ENCODE measurements around the gene ERFE. TPM values are rescaled to one million over a fixed set of nuclear protein-coding genes. Genes with fewer than 3 reads are reported as not detected.
A peak's percentile ranks its signal among the peaks of the same experiment; 100 is the strongest.

The ERFE gene
- polyA plus RNA-seq, 1 of the 3 experiments (the other 2 are of a cell fraction) = 1.3 TPM

- Histone ChIP-seq H3K4me2 (no peak overlapping the region), H3K4me1 (ENCODE audit: control insufficient read depth in 1 of 2, insufficient read depth in 2 of 2, low read depth in 1 of 2, low read length in 1 of 2) (peaks cover 15 to 22% of the 10 kb centered on the region in 2 experiments; a peak in 3 of 4 replicates), H2AFZ (ENCODE audit: low read depth) (no peak overlapping the region), H3K79me2 (ENCODE audit: insufficient read depth) (no peaks in the 10 kb centered on the region), H3K9me3 (no peaks in the 10 kb centered on the region), H3K9ac (no peak overlapping the region), H3K4me3 (ENCODE audit: low read depth in 2 of 2, low read length in 1 of 2) (no peak overlapping the region), H3F3A (replicated peaks; ENCODE audit: insufficient read depth) (peaks cover 29% of the 10 kb centered on the region), H4K20me1 (ENCODE audit: insufficient read depth) (no peaks in the 10 kb centered on the region), H3K36me3 (replicated peaks in 1 of 2; ENCODE audit: control insufficient read depth in 1 of 2, insufficient read depth in 2 of 2, low read length in 1 of 2) (peaks cover 16 to 69% of the 10 kb centered on the region in 2 experiments), H3K9me2 (no peaks in the 10 kb centered on the region), H3K27ac (ENCODE audit: low read depth in 2 of 2, low read length in 1 of 2) (peak overlapping the region in 1 of 2 experiments; percentile 96; a peak in 2 of 4 replicates), H3K27me3 (ENCODE audit: insufficient read depth) (no peaks in the 10 kb centered on the region)
- TF ChIP-seq NRF1 (IDR thresholded peaks at IDR 0.05; ENCODE audit: low read depth, low read length) (no peak), PBX3 (IDR thresholded peaks at IDR 0.05) (no peak), USF2 (IDR thresholded peaks at IDR 0.05; ENCODE audit: borderline replicate concordance, low read depth, low read length) (no peak)
- TF ChIP-seq, protein P1, sequence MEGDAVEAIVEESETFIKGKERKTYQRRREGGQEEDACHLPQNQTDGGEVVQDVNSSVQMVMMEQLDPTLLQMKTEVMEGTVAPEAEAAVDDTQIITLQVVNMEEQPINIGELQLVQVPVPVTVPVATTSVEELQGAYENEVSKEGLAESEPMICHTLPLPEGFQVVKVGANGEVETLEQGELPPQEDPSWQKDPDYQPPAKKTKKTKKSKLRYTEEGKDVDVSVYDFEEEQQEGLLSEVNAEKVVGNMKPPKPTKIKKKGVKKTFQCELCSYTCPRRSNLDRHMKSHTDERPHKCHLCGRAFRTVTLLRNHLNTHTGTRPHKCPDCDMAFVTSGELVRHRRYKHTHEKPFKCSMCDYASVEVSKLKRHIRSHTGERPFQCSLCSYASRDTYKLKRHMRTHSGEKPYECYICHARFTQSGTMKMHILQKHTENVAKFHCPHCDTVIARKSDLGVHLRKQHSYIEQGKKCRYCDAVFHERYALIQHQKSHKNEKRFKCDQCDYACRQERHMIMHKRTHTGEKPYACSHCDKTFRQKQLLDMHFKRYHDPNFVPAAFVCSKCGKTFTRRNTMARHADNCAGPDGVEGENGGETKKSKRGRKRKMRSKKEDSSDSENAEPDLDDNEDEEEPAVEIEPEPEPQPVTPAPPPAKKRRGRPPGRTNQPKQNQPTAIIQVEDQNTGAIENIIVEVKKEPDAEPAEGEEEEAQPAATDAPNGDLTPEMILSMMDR (IDR thresholded peaks at IDR 0.05) = no peak
- ChIA-PET CTCF (no interaction called here), POLR2A (no interaction called here)
- 96% methylated on average over 9 of the region's 9 CpGs for WGBS (ENCODE audit: low lambda C conversion rate)
- DNase-seq = no peak
Observed at GRCh38 chr2:238171575-238172187, 12.9 kb downstream of the ERFE start.

- no peak overlapping the region for H3K9ac ChIP-seq
- H3K4me2 ChIP-seq = no peak overlapping the region
- peaks cover 31% of the 10 kb centered on the region for H3F3A ChIP-seq (replicated peaks; ENCODE audit: insufficient read depth)
- H4K20me1 ChIP-seq (ENCODE audit: insufficient read depth) = no peaks in the 10 kb centered on the region
- POLR2A ChIA-PET = no interaction called here
- H3K27me3 ChIP-seq (ENCODE audit: insufficient read depth) = no peaks in the 10 kb centered on the region
- H3K9me2 ChIP-seq = no peaks in the 10 kb centered on the region
- no peaks in the 10 kb centered on the region for H3K9me3 ChIP-seq
- WGBS (ENCODE audit: low lambda C conversion rate) = 95% methylated on average over 13 of the region's 14 CpGs
- no peak overlapping the region for H2AFZ ChIP-seq (ENCODE audit: low read depth)
- H3K4me1 ChIP-seq (ENCODE audit: control insufficient read depth in 1 of 2, insufficient read depth in 2 of 2, low read depth in 1 of 2, low read length in 1 of 2) = peaks cover 15 to 22% of the 10 kb centered on the region in 2 experiments; a peak in 3 of 4 replicates
- H3K27ac ChIP-seq (ENCODE audit: low read depth in 2 of 2, low read length in 1 of 2) = peak overlapping the region in 1 of 2 experiments; percentile 96; a peak in 1 of 4 replicates
- H3K79me2 ChIP-seq (ENCODE audit: insufficient read depth) = no peaks in the 10 kb centered on the region
- no peak for DNase-seq
- CTCF ChIA-PET = no interaction called here
- H3K36me3 ChIP-seq (replicated peaks in 1 of 2; ENCODE audit: control insufficient read depth in 1 of 2, insufficient read depth in 2 of 2, low read length in 1 of 2) = peaks cover 24 to 71% of the 10 kb centered on the region in 2 experiments
- H3K4me3 ChIP-seq (ENCODE audit: low read depth in 2 of 2, low read length in 1 of 2) = no peak overlapping the region
- TF ChIP-seq EP300 (IDR thresholded peaks at IDR 0.05; ENCODE audit: borderline replicate concordance in 1 of 2, low read depth in 1 of 2, low read length in 1 of 2) (no peak), IRF3 (IDR thresholded peaks at IDR 0.05; ENCODE audit: low read depth, low read length) (no peak), RAD21 (IDR thresholded peaks at IDR 0.05; ENCODE audit: low read length) (no peak), FOXJ3 (CRISPR knock-in tag; IDR thresholded peaks at IDR 0.05) (no peak), TAF1 (IDR thresholded peaks at IDR 0.05; ENCODE audit: borderline replicate concordance, low read depth, low read length) (no peak), ZBTB33 (IDR thresholded peaks at IDR 0.05; ENCODE audit: borderline replicate concordance, low read depth) (no peak), EZH2phosphoT487 (IDR thresholded peaks at IDR 0.05; ENCODE audit: borderline replicate concordance, low read depth) (no peak), USF2 (IDR thresholded peaks at IDR 0.05; ENCODE audit: borderline replicate concordance, low read depth, low read length) (no peak), FOXM1 (IDR thresholded peaks at IDR 0.05; ENCODE audit: low read depth) (no peak), ELF1 (IDR thresholded peaks at IDR 0.05) (no peak), NFIC (IDR thresholded peaks at IDR 0.05; ENCODE audit: borderline replicate concordance) (no peak), RXRA (IDR thresholded peaks at IDR 0.05; ENCODE audit: borderline replicate concordance, low read depth) (no peak), RFX5 (IDR thresholded peaks at IDR 0.05; ENCODE audit: low read length) (no peak), GATA2 (CRISPR knock-in tag; IDR thresholded peaks at IDR 0.05) (no peak)
- TF ChIP-seq, protein P2, sequence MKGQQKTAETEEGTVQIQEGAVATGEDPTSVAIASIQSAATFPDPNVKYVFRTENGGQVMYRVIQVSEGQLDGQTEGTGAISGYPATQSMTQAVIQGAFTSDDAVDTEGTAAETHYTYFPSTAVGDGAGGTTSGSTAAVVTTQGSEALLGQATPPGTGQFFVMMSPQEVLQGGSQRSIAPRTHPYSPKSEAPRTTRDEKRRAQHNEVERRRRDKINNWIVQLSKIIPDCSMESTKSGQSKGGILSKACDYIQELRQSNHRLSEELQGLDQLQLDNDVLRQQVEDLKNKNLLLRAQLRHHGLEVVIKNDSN (IDR thresholded peaks at IDR 0.05; ENCODE audit: borderline replicate concordance, low read depth) = no peak
Observed at GRCh38 chr2:238172439-238172838, 13.7 kb downstream of the ERFE start.
